ENCODE results near the gene MNAT1. TPM values are rescaled to one million over a fixed set of nuclear protein-coding genes. Genes with fewer than 3 reads are reported as not detected.

MNAT1 gene
- total and polyA plus RNA-seq, 9 of the 15 experiments (the other 6 are each of a cell fraction or from before 2014, with no cell fraction given): 37.8 to 83.3 (median 60.4) TPM

GRCh38 chr14:60980811-60981632, 246.5 kb downstream of the MNAT1 start, which contains the start of the genes SLC38A6 and TRMT5 (continued):
- TF ChIP-seq MTA3 (IDR thresholded peaks at IDR 0.05; ENCODE audit: borderline replicate concordance) (peak; percentile 97), HCFC1 (IDR thresholded peaks at IDR 0.05; ENCODE audit: low read depth, low read length) (peak; percentile 76), PTTG1 (tag; IDR thresholded peaks at IDR 0.05; ENCODE audit: low read depth) (no peak), ADNP (tag; IDR thresholded peaks at IDR 0.05) (no peak), ZNF431 (CRISPR knock-in tag; IDR thresholded peaks at IDR 0.05) (no peak), MAFK (IDR thresholded peaks at IDR 0.05; ENCODE audit: low read length) (no peak), PTBP1 (IDR thresholded peaks at IDR 0.05; ENCODE audit: low read depth, low read length) (no peak), ELF1 (tag; IDR thresholded peaks at IDR 0.05) (peak; percentile 83), THAP12 (CRISPR knock-in tag; IDR thresholded peaks at IDR 0.05) (no peak)

Data from K562 (cell line).